H1 (cell line): Measurements from ENCODE around the gene PDE4B. TPM values are rescaled to one million over a fixed set of nuclear protein-coding genes. Genes with fewer than 3 reads are reported as not detected.

Source experiments
- CTCF ChIA-PET: fragments of 300-600 bp; sonication (Branson Sonifier 250); formaldehyde crosslinking; loops from one replicate; lab custom pipeline; 2021; ENCODE audit not compliant: partially characterized antibody; lab: Charles Lee
- POLR2A ChIA-PET: fragments of 300-600 bp; sonication (Branson Sonifier 250); formaldehyde crosslinking; loops from one replicate; lab custom pipeline; 2021; ENCODE audit warnings: inconsistent platforms; ENCODE audit not compliant: partially characterized antibody; lab: Charles Lee
- DNase-seq, 2 experiments: peaks; one replicate each; pipeline versions ENCODE4 v3.0.0 to v3.0.0-alpha.2; 2010 to 2022; ENCODE audit warnings: low spot score in 2 of 2, low read depth in 1 of 2, mixed read lengths in 1 of 2
- FAIRE-seq: peaks from 2 replicates; lab custom pipeline; 2011; peaks lifted over from hg19 to GRCh38; lab: Jason Lieb, UNC
- H2AFZ ChIP-seq: 2 replicates; pipeline ENCODE4 v1.8.1; 2012; ENCODE audit warnings: low read length, inconsistent platforms
- H2AK5ac ChIP-seq: 2 replicates; pipeline ENCODE4 v1.6.1; 2013; ENCODE audit warnings: low read depth, low read length
- H2BK120ac ChIP-seq: replicated peaks from 2 replicates; pipeline ENCODE3; 2013; ENCODE audit warnings: low read depth, low read length, inconsistent platforms
- H2BK12ac ChIP-seq: 2 replicates; pipeline ENCODE4 v1.6.1; 2013; ENCODE audit warnings: low read depth, low read length
- H2BK15ac ChIP-seq: 2 replicates; pipeline ENCODE4 v1.6.1; 2013; ENCODE audit warnings: low read length
- H2BK20ac ChIP-seq: 2 replicates; pipeline ENCODE4 v1.6.1; 2013; ENCODE audit warnings: low read length
- H2BK5ac ChIP-seq: 2 replicates; pipeline ENCODE4 v1.6.1; 2013; ENCODE audit warnings: low read depth, low read length
- H3K14ac ChIP-seq: 2 replicates; pipeline ENCODE4 v1.6.1; 2013; ENCODE audit warnings: inconsistent platforms; ENCODE audit not compliant: insufficient read length
- H3K18ac ChIP-seq: 2 replicates; pipeline ENCODE4 v1.6.1; 2013; ENCODE audit warnings: low read length; ENCODE audit errors: extremely low read depth
- H3K23ac ChIP-seq: 2 replicates; pipeline ENCODE4 v1.6.1; 2013; ENCODE audit warnings: inconsistent platforms; ENCODE audit not compliant: insufficient read length
- H3K23me2 ChIP-seq: 2 replicates; pipeline ENCODE4 v1.6.1; 2013; ENCODE audit warnings: low read depth, low read length
- H3K27ac ChIP-seq: 2 replicates; pipeline ENCODE4 v1.6.1; 2011; ENCODE audit warnings: low read depth, low read length, inconsistent platforms
- H3K27me3 ChIP-seq, 4 experiments: replicated peaks in 1 of 4; 1 replicate in 1 of 4; 2 replicates in 3 of 4; pipeline versions ENCODE4 v1.6.1 to v1.8.1; 2011 to 2013; ENCODE audit warnings: low read length in 3 of 4, mild to moderate bottlenecking in 3 of 4, inconsistent platforms in 2 of 4, mixed read lengths in 2 of 4, moderate library complexity in 1 of 4; ENCODE audit not compliant: control insufficient read depth in 3 of 4, insufficient read depth in 3 of 4; ENCODE audit errors: extremely low read depth in 1 of 4
- H3K36me3 ChIP-seq, 4 experiments: 2 replicates each; pipeline versions ENCODE4 v1.6.1 to v1.8.1; 2011 to 2013; ENCODE audit warnings: mild to moderate bottlenecking in 4 of 4, low read length in 3 of 4, moderate library complexity in 2 of 4, control low read depth in 1 of 4, inconsistent platforms in 1 of 4; ENCODE audit not compliant: insufficient read depth in 4 of 4, control insufficient read depth in 2 of 4
- H3K4ac ChIP-seq: replicated peaks from 2 replicates; pipeline ENCODE3; 2013; ENCODE audit warnings: low read length, low read depth, mixed read lengths, inconsistent platforms; ENCODE audit not compliant: insufficient read length
- H3K4me1 ChIP-seq, 4 experiments: replicated peaks in 1 of 4; 1 replicate in 1 of 4; 2 replicates in 3 of 4; pipeline versions ENCODE4 v1.6.1 to v1.8.1; 2011 to 2013; ENCODE audit warnings: low read length in 3 of 4, inconsistent platforms in 2 of 4, mixed read lengths in 1 of 4; ENCODE audit not compliant: insufficient read depth in 4 of 4, control insufficient read depth in 3 of 4
- H3K4me2 ChIP-seq, 2 experiments: 2 replicates each; pipeline versions ENCODE4 v1.6.1 to v1.8.1; 2011 to 2013; ENCODE audit warnings: low read depth in 2 of 2, low read length in 2 of 2, control low read depth in 1 of 2, inconsistent platforms in 1 of 2, mild to moderate bottlenecking in 1 of 2; ENCODE audit not compliant: insufficient read depth in 1 of 2
- H3K4me3 ChIP-seq, 4 experiments: fragments of 200-600, 300-600 bp in 1 of 4; sonication (generic), shearing (Covaris generic), sonication (Bioruptor Twin) in 1 of 4; 2 replicates each; pipeline versions ENCODE4 v1.5.1 to v1.8.1; 2011 to 2016; ENCODE audit warnings: low read length in 4 of 4, low read depth in 3 of 4, control low read depth in 2 of 4, inconsistent platforms in 2 of 4, mild to moderate bottlenecking in 2 of 4, mixed read lengths in 1 of 4, moderate library complexity in 1 of 4; ENCODE audit not compliant: insufficient read depth in 2 of 4; ENCODE audit errors: extremely low read depth in 1 of 4
- H3K56ac ChIP-seq: replicated peaks from 2 replicates; pipeline ENCODE3; 2013; ENCODE audit warnings: low read depth, mild to moderate bottlenecking, mixed read lengths, low read length, inconsistent platforms; ENCODE audit not compliant: insufficient read length
- H3K79me1 ChIP-seq: 2 replicates; pipeline ENCODE4 v1.6.1; 2013; ENCODE audit warnings: low read depth, low read length, control low read depth
- H3K79me2 ChIP-seq, 2 experiments: 2 replicates each; pipeline versions ENCODE4 v1.6.1 to v1.8.1; 2012 to 2013; ENCODE audit warnings: low read length in 2 of 2, mild to moderate bottlenecking in 2 of 2, inconsistent platforms in 1 of 2; ENCODE audit not compliant: insufficient read depth in 2 of 2, control insufficient read depth in 1 of 2
- H3K9ac ChIP-seq, 4 experiments: replicated peaks in 1 of 4; 1 replicate in 1 of 4; 2 replicates in 3 of 4; pipeline versions ENCODE4 v1.6.1 to v1.8.1; 2011 to 2013; ENCODE audit warnings: low read depth in 3 of 4, low read length in 3 of 4, control low read depth in 2 of 4, mild to moderate bottlenecking in 2 of 4, moderate library complexity in 2 of 4, inconsistent platforms in 1 of 4; ENCODE audit errors: extremely low read depth in 1 of 4
- H3K9me3 ChIP-seq, 2 experiments: 2 replicates each; pipeline versions ENCODE4 v1.6.1 to v1.8.1; 2012 to 2013; ENCODE audit warnings: mild to moderate bottlenecking in 2 of 2, moderate library complexity in 2 of 2, control low read depth in 1 of 2, inconsistent platforms in 1 of 2, low read depth in 1 of 2, low read length in 1 of 2, mixed read lengths in 1 of 2; ENCODE audit not compliant: insufficient read depth in 2 of 2
- H4K20me1 ChIP-seq, 2 experiments: replicated peaks in 1 of 2; 2 replicates each; pipeline versions ENCODE3 to v1.8.1; 2011 to 2013; ENCODE audit warnings: inconsistent platforms in 2 of 2, low read length in 2 of 2, mild to moderate bottlenecking in 1 of 2; ENCODE audit not compliant: insufficient read depth in 2 of 2, control insufficient read depth in 1 of 2
- H4K5ac ChIP-seq: 2 replicates; pipeline ENCODE4 v1.6.1; 2013; ENCODE audit warnings: low read length, low read depth, mixed read lengths, inconsistent platforms; ENCODE audit not compliant: insufficient read length
- H4K8ac ChIP-seq: 2 replicates; pipeline ENCODE4 v1.8.0; 2013; ENCODE audit warnings: mild to moderate bottlenecking, moderate library complexity, low read length, inconsistent platforms; ENCODE audit not compliant: insufficient read depth; ENCODE audit errors: extremely low read depth
- H4K91ac ChIP-seq: replicated peaks from 2 replicates; pipeline ENCODE3; 2013; ENCODE audit warnings: low read length, mixed read lengths, inconsistent platforms; ENCODE audit not compliant: insufficient read length
- CHD2 ChIP-seq: IDR thresholded peaks from 2 replicates; pipeline ENCODE4 v1.6.1; 2012; ENCODE audit warnings: low read length, improper control_type of control experiment
- CTCF ChIP-seq, 3 experiments: IDR thresholded peaks; 1 replicate in 2 of 3; 2 replicates in 1 of 3; pipeline versions ENCODE4 v1.5.1 to v1.6.1; 2011; ENCODE audit warnings: low read length in 3 of 3, mild to moderate bottlenecking in 3 of 3, inconsistent platforms in 2 of 3, low read depth in 1 of 3, moderate library complexity in 1 of 3; ENCODE audit not compliant: insufficient read depth in 1 of 3; ENCODE audit errors: control extremely low read depth in 1 of 3
- HDAC6 ChIP-seq: IDR thresholded peaks from one replicate; pipeline ENCODE4 v1.7.1; 2012; ENCODE audit warnings: low read depth, mild to moderate bottlenecking, inconsistent platforms, low read length, moderate library complexity
- KDM5A ChIP-seq: fragments of 200-600 bp; IDR thresholded peaks from 2 replicates; pipeline ENCODE4 v1.7.1; 2012; ENCODE audit warnings: mild to moderate bottlenecking, low read length, inconsistent platforms, mixed read lengths
- RAD21 ChIP-seq, 2 experiments: IDR thresholded peaks in 1 of 2; conservative IDR thresholded peaks in 1 of 2; 2 replicates each; pipeline ENCODE4 v1.6.1; 2011; ENCODE audit warnings: low read depth in 2 of 2, low read length in 2 of 2, improper control_type of control experiment in 1 of 2, inconsistent platforms in 1 of 2, mild to moderate bottlenecking in 1 of 2, moderate library complexity in 1 of 2
- RBBP5 ChIP-seq: IDR thresholded peaks from 2 replicates; pipeline ENCODE4 v1.7.1; 2012; ENCODE audit warnings: low read depth, mild to moderate bottlenecking, inconsistent platforms, low read length, moderate library complexity, borderline replicate concordance
- SUZ12 ChIP-seq: fragments of 200-600 bp; sonication (generic); IDR thresholded peaks from 2 replicates; pipeline ENCODE4 v1.6.1; 2012; ENCODE audit warnings: mild to moderate bottlenecking, inconsistent platforms, low read length, moderate library complexity, mixed read lengths
- TAF7 ChIP-seq: optimal IDR thresholded peaks from 2 replicates; pipeline ENCODE3; 2011; ENCODE audit warnings: low read depth, mild to moderate bottlenecking, inconsistent platforms, low read length, moderate library complexity, borderline replicate concordance
- TBP ChIP-seq: IDR thresholded peaks from 2 replicates; pipeline ENCODE4 v1.6.1; 2011; ENCODE audit warnings: low read depth, low read length, improper control_type of control experiment
- TEAD4 ChIP-seq: IDR thresholded peaks from 2 replicates; pipeline ENCODE4 v1.6.1; 2012; ENCODE audit warnings: low read depth, low read length, inconsistent platforms, mixed read lengths
- YY1 ChIP-seq: IDR thresholded peaks from 2 replicates; pipeline ENCODE4 v1.6.1; 2011; ENCODE audit warnings: low read depth, mild to moderate bottlenecking, low read length
- ZNF274 ChIP-seq: IDR thresholded peaks from 2 replicates; pipeline ENCODE4 v1.7.0; 2012; ENCODE audit warnings: low read length, borderline replicate concordance; ENCODE audit errors: extremely low read depth
- WGBS, 2 experiments: shearing (Covaris generic) in 1 of 2; methylation state at CpG; one replicate each; pipeline versions ENCODE4 v1.1.6 to v1.1.7; 2013 to 2015; ENCODE audit warnings: low lambda C conversion rate in 2 of 2, mixed read lengths in 2 of 2, inconsistent platforms in 1 of 2, low coverage in 1 of 2, missing lambda C conversion rate in 1 of 2; ENCODE audit not compliant: insufficient replicate concordance in 2 of 2, insufficient coverage in 1 of 2, insufficient read length in 1 of 2; ENCODE audit errors: extremely low coverage in 1 of 2, missing lambda C conversion rate in 1 of 2; 5-methylcytosine and 5-hydroxymethylcytosine counted together
- polyA plus RNA-seq, 7 experiments: library from polyadenylated mRNA; depleted of rRNA in 3 of 7; stranded (reverse) in 5 of 7; unstranded in 2 of 7; fragments of >200 nt in 5 of 7; fragments of 200-250 nt in 2 of 7; gene quantifications; 1 replicate in 5 of 7; 2 replicates in 1 of 7; 4 replicates in 1 of 7; pipeline versions ENCODE4 v1.2.1 to v1.2.3, GENCODE V29; 2011 to 2013; ENCODE audit warnings: missing spikeins in 2 of 7, mixed read lengths in 2 of 7
- total RNA-seq: library from RNA; stranded (reverse); fragmentation: NEBNext Ultra II Directional; extraction: Animal tissue kit (Norgen Biotek cat#: 25700); gene quantifications from 2 replicates; pipeline ENCODE4 v1.2.1, GENCODE V29; 2021

The PDE4B gene
- total and polyA plus RNA-seq, 2 of the 8 experiments (the other 6 are each of a cell fraction or from before 2014, with no cell fraction given): 5.0 to 15.1 TPM

DNA sequence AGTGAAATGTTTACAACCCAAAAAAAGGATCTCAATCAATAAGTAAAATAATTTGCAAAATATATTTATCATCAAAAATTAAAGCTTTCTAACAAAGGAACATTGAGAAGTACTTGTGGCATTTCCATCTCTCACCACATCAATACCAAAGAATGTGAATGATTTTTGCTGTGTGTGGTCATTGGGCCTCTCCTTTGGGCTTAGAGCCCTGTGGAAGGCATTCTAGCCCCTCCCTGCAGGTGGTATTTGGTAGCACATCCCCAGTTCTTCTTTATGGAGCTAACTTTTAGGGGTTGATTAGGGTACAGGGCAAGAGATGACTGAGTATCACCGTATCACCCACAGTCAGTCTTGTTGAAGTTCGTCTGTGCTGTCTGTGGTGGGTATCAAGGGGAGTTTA lies 447.1 kb downstream of the PDE4B start:
- Histone ChIP-seq H3K56ac (no peak overlapping the region), H2BK120ac (no peak overlapping the region), H3K36me3 (no peaks in the 10 kb centered on the region), H4K20me1 (no peaks in the 10 kb centered on the region), H3K14ac (no peak overlapping the region), H3K79me1 (no peaks in the 10 kb centered on the region), H2BK15ac (no peak overlapping the region), H3K4me3 (no peak overlapping the region), H4K5ac (no peak overlapping the region), H3K27ac (no peak overlapping the region), H4K8ac (no peak overlapping the region), H3K23me2 (no peaks in the 10 kb centered on the region), H3K79me2 (no peaks in the 10 kb centered on the region), H3K23ac (no peak overlapping the region), H3K9ac (no peak overlapping the region), H3K18ac (no peak overlapping the region), H3K4me1 (no peaks in the 10 kb centered on the region), H2AK5ac (no peak overlapping the region), H3K4ac (no peak overlapping the region), H3K4me2 (no peak overlapping the region), H2BK5ac (no peak overlapping the region), H4K91ac (no peak overlapping the region), H2BK12ac (no peak overlapping the region), H3K9me3 (no peaks in the 10 kb centered on the region), H3K27me3 (no peaks in the 10 kb centered on the region), H2AFZ (no peak overlapping the region), H2BK20ac (no peak overlapping the region)
- CTCF ChIA-PET: interaction anchor here (0.6 to 12.3 kb wide), 15 partner anchors 12 to 283 kb away, joined by 3 to 204 read pairs (median 5); no protein-coding TSS in a partner anchor
- POLR2A ChIA-PET: no interaction called here
- FAIRE-seq (no peak), DNase-seq (no peak)
- WGBS, 2 experiments: 80% methylated on average over 2 of the region's 2 CpGs; no CpG with 5 or more reads in 1 of the 2 experiments
- TF ChIP-seq YY1 (no peak), SUZ12 (no peak), RBBP5 (no peak), RAD21 (IDR thresholded peaks at IDR 0.05 in 1 of 2, conservative IDR thresholded peaks at IDR 0.05 in 1 of 2; ENCODE audit: low read depth in 2 of 2, low read length in 2 of 2) (peak; percentile 35 to 51; a peak in 3 of 4 replicates), CHD2 (no peak), CTCF (IDR thresholded peaks at IDR 0.05; ENCODE audit: control extremely low read depth in 1 of 3, insufficient read depth in 1 of 3, low read depth in 1 of 3, low read length in 3 of 3) (peak; percentile 1 to 32 (median 13); a peak in 3 of 4 replicates), ZNF274 (no peak), HDAC6 (no peak), TBP (no peak), TAF7 (no peak), TEAD4 (0 out of 2 replicates have a peak, but pooled peaks have one; percentile 36), KDM5A (no peak)
